GM20431 (cell line): ENCODE results near the gene COX8A.

ENCODE experiments used
- in situ Hi-C: fragments of 300-500 bp; cut with MseI, MboI; formaldehyde crosslinking; loops from one replicate; pipeline ENCODE4 v1.15.0; 2020; ENCODE audit warnings: low sequenced_read_pairs; ENCODE audit not compliant: unreplicated experiment

The COX8A gene

GRCh38 chr11:64000740-64001483 lies 26.5 kb downstream of the COX8A start:
- in situ Hi-C loops = loop anchor here (10.0 kb wide), 1 partner anchor 144 kb away; no protein-coding TSS in a partner anchor

- in situ Hi-C loops = loop anchor here (10.0 kb wide), 1 partner anchor 143 kb away; no protein-coding TSS in a partner anchor
These were observed 27.3 kb downstream of the COX8A start for GRCh38 chr11:64001484-64002420.

- in situ Hi-C loops = loop anchor here (10.0 kb wide), 1 partner anchor 141 kb away; no protein-coding TSS in a partner anchor
These were observed 29.6 kb downstream of the COX8A start for GRCh38 chr11:64003807-64004589.

- in situ Hi-C loops = loop anchor here (10.0 kb wide), 1 partner anchor 140 kb away; no protein-coding TSS in a partner anchor
These were observed 30.2 kb downstream of the COX8A start for GRCh38 chr11:64004590-64004984.

- in situ Hi-C loops = loop anchor here (10.0 kb wide), 1 partner anchor 139 kb away; no protein-coding TSS in a partner anchor
These were observed 31.3 kb downstream of the COX8A start for GRCh38 chr11:64005691-64006090.

DNA sequence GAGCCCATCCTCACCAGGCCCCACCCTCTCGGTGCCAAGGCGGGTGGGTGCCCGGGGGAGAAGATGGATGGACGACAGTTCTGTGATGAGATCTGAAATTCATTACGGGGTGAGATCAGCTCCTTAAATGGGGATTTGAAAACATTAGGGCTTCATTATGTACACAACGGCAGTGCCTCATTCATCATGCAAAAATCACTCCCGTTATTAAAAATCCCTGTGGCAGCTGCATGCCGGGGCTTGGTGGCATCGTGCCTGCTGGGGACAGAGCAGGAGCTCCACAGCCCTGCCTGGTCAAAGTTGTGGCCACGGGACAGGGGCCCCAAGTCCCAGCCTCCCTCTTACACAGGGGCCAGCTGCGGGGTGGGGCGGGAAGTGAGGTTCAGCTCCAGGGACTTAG lies 32.0 kb downstream of the COX8A start:
- in situ Hi-C loops = loop anchor here (10.0 kb wide), 1 partner anchor 138 kb away; no protein-coding TSS in a partner anchor

GRCh38 chr11:64007160-64007628 lies 32.8 kb downstream of the COX8A start:
- in situ Hi-C loops = loop anchor here (10.0 kb wide), 1 partner anchor 138 kb away; no protein-coding TSS in a partner anchor

DNA sequence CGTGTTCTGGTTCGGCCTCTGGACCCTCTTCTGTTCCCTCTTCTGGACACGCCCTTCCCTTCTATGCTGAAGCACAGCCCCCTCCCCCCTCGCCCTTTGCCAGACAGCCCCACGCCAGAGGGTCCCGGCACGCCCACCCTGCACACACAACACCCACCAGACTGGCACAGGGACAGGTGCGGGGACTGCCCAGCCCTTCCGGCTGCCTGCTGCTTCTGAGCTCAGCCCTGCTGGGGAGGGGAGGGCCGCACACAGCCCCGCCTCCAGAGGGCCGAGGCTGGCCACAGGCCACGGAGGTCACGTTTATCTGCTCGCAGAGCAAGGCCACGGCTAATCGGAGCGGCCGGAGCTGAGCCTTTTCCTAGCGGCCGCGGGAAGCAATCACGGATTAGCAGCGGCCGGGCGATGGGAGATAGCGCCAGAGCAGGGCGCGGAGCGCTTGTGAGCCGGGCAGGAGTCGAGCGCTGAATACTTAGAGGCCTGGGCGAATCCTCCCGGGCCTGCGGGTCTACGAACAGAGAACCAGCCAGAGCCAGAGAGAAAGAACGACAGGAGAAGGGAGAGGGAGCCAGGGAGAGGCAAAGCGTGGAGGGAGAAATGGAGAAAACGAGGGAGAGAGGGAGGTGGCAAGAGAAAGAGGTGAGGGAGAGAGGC lies 33.3 kb downstream of the COX8A start:
- in situ Hi-C loops = loop anchor here (10.0 kb wide), 1 partner anchor 137 kb away; no protein-coding TSS in a partner anchor

- in situ Hi-C loops = loop anchor here (10.0 kb wide), 1 partner anchor 136 kb away; no protein-coding TSS in a partner anchor
These were observed 34.0 kb downstream of the COX8A start for GRCh38 chr11:64008283-64008913.

- in situ Hi-C loops = loop anchor here (10.0 kb wide), 1 partner anchor 136 kb away; no protein-coding TSS in a partner anchor
These were observed 34.7 kb downstream of the COX8A start for GRCh38 chr11:64008914-64009633.

GRCh38 chr11:64009710-64010109 lies 35.3 kb downstream of the COX8A start:
- in situ Hi-C loops = loop anchor here (10.0 kb wide), 1 partner anchor 135 kb away; no protein-coding TSS in a partner anchor

GRCh38 chr11:64010783-64011182 lies 36.4 kb downstream of the COX8A start:
- in situ Hi-C loops = no loop called here

DNA sequence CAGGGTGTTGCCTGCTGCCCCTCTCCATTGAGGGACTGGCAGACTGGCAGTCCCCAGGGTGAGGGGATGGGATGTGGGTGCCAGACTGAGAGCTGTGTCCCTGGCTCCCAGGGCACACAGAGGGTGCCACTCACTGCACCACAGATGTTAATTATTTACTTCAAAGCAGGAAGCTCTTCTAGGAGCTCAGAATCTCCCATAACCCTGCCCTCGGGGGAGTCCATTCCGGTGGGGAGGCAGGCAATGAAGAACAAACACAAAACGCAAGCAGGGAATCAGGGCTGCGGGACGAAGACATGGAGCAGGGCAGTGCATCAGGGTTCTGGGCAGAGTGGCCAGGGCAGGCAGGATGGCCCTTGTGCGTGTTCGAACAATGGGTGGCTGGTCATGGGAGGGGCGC lies 37.0 kb downstream of the COX8A start:
- in situ Hi-C loops = no loop called here

- in situ Hi-C loops = no loop called here
These were observed 38.9 kb downstream of the COX8A start for GRCh38 chr11:64013141-64013896.

DNA sequence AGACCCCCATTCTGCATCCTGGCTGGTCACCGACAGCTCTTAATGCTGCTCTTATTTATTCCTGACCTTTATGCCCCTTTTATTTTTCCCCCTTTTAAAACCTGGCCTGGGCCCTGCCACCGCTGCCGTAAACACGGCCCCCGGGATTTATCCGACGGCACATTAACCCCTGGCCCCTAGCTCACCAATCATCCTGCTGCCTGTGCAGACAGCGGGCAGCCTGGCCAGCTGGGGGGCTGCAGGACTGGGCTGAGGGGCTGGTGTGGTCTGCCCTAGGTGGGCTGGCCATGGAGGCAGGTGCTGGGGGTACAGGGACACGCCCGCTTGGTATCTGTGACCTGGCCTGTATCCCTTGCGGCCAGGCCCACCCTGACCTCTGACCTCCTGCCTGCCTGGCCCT lies 39.9 kb downstream of the COX8A start:
- in situ Hi-C loops = no loop called here

DNA sequence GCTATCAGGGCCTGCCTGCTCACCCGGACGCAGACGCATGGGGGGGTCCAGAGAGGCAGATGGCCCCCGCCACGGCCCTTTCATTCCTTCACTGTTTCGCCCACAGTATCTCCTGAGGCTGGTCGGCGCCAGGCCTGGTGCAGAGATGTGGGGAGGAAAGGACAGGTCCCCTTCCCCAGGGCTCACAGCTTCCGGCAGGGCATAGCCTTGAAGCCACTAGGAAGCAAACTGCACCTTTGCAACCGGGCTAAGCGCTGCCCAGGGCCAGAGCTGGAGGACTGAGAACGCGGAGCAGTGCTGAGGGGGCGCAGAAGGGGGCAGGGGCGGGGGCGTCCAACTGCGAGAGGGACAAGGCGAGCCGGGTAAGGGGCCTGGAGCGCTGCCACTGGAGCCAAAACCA lies 41.1 kb downstream of the COX8A start:
- in situ Hi-C loops = no loop called here
